ENCODE results near the gene ZNF750.

DNA sequence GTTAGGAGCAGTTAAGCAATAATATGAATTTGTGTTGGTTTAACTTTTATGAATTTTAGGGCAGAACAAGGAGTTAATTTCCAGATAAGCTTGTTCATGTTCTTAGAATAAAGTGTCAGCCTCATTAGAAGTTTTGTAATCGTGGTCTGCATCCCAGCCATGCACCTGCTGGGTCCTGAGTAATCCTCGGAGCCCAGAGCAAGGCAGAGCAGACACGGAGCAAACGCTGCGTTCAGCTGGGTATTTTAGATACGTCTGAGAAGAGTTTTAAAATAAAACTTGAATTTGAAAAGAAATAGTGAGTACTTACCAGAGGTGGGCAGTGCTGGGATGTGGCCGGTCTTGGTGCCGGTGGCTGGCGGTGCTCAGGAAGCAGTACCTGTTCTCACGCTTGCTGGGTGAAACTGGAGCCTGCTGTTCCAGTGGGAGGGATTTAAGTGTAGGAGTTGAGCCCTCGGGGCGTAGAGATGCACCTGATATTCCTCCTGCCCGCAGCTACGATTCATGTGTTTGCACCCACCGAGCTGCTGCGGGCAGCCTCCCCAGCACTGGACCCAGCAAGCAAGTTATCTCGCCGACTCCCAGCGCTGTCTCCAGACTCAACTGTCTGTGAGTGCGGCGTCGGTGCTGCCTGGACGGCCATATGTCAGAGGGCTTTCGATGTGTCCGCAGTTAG is at the start of gene ZNF750:
- no peak for TF ChIP-seq ZNF565 (CRISPR knock-in tag; conservative IDR thresholded peaks at IDR 0.05; ENCODE audit: low read depth)
- TF ChIP-seq PATZ1 (CRISPR knock-in tag; IDR thresholded peaks at IDR 0.05; ENCODE audit: borderline replicate concordance) = no peak
- no peak for TF ChIP-seq CSDC2 (CRISPR knock-in tag; IDR thresholded peaks at IDR 0.05)
- TF ChIP-seq POU6F1 (CRISPR knock-in tag; IDR thresholded peaks at IDR 0.05; ENCODE audit: borderline replicate concordance, low read depth) = no peak
- TF ChIP-seq ZFP30 (CRISPR knock-in tag; IDR thresholded peaks at IDR 0.05) = no peak
- TF ChIP-seq RARB (CRISPR knock-in tag; IDR thresholded peaks at IDR 0.05) = no peak
- TF ChIP-seq GLIS3 (CRISPR knock-in tag; IDR thresholded peaks at IDR 0.05) = no peak
- no peak for TF ChIP-seq ARNTL (CRISPR knock-in tag; IDR thresholded peaks at IDR 0.05; ENCODE audit: borderline replicate concordance, low read depth)
- no peak for TF ChIP-seq PPARA (CRISPR knock-in tag; IDR thresholded peaks at IDR 0.05; ENCODE audit: borderline replicate concordance)
- no peak for TF ChIP-seq CREB5 (CRISPR knock-in tag; IDR thresholded peaks at IDR 0.05; ENCODE audit: low read depth)
